DMS153 treated with DMSO at 0.1 percent for 48 hours (cell line): ENCODE results near the gene CXCL6.
A peak's percentile ranks its signal among the peaks of the same experiment; 100 is the strongest.

Experiments used
- DNase-seq: peaks from one replicate; lab custom pipeline; 2025; ENCODE audit not compliant: unreplicated experiment; lab: John Stamatoyannopoulos, UW

CXCL6 gene

DNA sequence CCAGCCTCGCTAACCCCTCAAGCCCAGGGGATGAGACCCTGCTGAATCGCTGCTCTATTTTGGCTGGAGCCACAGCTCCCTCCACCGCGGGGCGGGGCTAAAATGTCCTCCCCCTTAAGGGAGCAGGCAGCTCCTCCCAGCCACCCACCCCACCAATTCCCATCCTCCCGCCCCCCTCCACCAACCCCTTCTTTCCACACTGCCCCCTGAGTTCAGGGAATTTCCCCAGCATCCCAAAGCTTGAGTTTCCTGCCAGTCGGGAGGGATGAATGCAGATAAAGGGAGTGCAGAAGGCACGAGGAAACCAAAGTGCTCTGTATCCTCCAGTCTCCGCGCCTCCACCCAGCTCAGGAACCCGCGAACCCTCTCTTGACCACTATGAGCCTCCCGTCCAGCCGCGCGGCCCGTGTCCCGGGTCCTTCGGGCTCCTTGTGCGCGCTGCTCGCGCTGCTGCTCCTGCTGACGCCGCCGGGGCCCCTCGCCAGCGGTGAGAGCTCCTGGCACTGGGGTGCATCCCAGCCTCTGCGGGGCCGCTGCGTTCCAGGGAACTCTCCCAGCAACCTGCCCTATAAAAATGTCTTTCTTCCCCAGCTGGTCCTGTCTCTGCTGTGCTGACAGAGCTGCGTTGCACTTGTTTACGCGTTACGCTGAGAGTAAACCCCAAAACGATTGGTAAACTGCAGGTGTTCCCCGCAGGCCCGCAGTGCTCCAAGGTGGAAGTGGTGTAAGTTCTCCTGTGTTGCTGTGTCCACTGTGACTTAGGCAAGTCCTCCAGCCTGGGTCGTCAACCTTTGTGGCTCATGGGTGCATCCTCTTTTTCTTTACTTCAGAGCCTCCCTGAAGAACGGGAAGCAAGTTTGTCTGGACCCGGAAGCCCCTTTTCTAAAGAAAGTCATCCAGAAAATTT, at the start of gene CXCL6:
CXCL6 (plus strand) TSS at position 306 of the 907 bp plus-strand sequence; CDS start at position 379, 73 bp downstream.
- DNase-seq, result peak; percentile 11

- DNase-seq, result no peak
Measured at GRCh38 chr4:73788411-73788810, 48.1 kb upstream of the CXCL6 start.

- DNase-seq, result no peak
Measured at GRCh38 chr4:73798842-73799241, 37.6 kb upstream of the CXCL6 start.

- DNase-seq, result no peak
Measured at GRCh38 chr4:73800206-73800605, 36.3 kb upstream of the CXCL6 start.

GRCh38 chr4:73801692-73802091, 34.8 kb upstream of the CXCL6 start:
- DNase-seq, result no peak

GRCh38 chr4:73803213-73803612, 33.3 kb upstream of the CXCL6 start:
- no peak for DNase-seq

GRCh38 chr4:73810191-73810590, 26.3 kb upstream of the CXCL6 start:
- DNase-seq, result no peak

GRCh38 chr4:73811841-73812240, 24.6 kb upstream of the CXCL6 start:
- no peak for DNase-seq

DNA sequence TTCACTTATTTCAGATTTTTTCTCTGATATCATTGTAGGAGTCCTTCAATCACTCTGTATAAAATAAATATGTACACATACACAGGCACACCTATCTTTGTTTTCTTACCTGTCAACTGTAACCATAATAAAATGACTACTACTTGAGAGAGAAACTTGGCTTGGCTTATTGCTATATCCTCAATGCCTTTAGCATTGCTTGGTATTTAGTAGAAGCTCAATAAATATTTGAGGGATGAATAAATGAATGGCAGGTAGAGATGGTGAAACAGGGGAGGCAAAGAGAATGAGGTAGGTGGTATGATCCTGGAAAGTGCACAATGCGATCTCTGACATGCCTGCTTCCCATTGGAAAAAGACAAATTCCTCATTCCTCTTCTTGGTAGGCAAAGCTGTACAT, 21.8 kb upstream of the CXCL6 start:
- DNase-seq, result no peak

DNA sequence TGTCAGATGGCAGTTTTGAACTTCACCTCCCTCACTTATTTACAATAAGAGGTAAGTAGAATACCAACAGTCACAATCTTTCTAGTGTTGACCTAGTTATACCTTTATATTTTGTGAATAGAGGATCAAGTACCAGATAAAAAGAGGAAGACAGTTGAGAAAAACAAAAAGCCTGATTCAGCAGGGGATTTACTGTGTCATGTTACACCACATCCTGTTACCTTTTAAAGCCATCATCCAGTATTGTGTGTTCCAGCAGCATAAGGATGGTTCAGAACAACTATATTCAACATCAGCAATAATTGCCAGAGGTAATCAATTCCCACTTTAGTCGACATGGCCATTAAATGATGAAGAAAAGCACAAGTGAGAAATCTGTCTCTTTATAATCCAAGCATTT, 21.3 kb upstream of the CXCL6 start:
- DNase-seq, result peak; percentile 82

- no peak for DNase-seq
Measured at GRCh38 chr4:73816814-73817213, 19.7 kb upstream of the CXCL6 start.

GRCh38 chr4:73817341-73817740, 19.1 kb upstream of the CXCL6 start:
- DNase-seq, result no peak

DNA sequence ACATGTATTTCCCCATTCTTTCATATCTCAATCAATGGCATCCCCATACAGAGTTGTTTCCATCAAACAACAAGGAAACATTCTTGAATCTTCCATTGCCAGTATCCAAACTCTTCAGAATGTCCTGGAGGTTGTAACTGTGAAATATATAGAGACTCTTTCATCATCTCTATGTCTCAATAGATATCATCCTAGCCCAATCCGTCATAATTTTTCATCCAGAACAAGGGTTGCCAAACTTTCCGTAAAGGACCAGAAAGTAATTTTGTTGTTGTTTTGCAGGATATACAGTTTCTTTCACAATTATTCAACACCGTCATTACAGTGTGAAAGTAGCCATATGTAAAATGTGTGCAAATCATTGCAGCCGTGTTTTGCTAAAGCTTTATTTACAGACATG, 15.2 kb upstream of the CXCL6 start:
- DNase-seq, result no peak

DNA sequence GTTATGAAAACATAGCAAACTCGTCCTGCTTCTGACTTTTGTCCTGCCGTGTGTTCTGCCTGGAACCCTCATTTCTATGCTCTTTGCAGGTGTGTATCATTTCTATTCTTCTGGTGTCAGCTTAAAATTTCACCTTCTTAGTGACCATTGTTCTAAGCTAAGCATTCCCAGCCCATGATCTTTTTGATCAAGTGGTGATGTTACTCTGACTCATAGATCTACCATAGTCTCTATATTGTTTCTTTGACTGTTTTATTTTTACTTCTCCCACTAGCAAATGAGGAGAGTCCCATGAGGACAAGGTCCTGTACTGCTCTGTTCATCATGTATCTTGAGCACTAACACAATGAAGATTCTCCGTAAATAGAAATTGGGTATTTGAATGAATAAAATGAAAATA, 14.1 kb upstream of the CXCL6 start:
- no peak for DNase-seq

DNA sequence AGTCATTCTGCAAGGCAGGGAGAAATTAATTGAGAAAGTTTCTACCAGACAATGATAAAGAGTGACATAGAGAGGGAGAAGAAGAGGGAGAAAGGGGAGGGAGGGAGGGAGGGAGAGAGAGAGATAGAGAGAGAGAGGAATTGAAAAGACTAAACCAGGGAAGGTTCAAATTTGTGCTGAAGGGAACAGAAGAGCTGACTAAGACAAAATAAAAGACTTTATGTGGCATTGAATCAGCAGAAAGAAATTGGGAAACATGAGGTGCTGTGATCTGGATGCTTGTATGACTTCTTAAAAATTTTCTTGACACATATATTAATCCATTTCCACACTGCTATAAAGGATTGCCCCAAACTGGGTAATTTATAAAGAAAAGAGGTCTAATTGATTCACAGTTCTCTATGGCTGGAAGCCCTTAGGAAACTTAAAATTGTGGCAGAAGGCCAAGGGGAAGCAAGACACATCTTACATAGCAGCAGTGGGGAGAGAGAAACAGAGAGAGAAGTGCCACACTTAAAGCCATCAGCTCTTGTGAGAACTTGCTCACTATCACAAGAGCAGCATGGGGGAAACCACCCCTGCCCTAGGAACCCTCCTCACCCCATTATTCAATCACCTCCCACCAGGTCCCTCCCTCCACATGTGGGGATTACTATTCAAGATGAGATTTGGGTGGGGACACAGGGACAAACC, 13.5 kb upstream of the CXCL6 start:
- no peak for DNase-seq

GRCh38 chr4:73823760-73824159, 12.7 kb upstream of the CXCL6 start:
- no peak for DNase-seq

DNA sequence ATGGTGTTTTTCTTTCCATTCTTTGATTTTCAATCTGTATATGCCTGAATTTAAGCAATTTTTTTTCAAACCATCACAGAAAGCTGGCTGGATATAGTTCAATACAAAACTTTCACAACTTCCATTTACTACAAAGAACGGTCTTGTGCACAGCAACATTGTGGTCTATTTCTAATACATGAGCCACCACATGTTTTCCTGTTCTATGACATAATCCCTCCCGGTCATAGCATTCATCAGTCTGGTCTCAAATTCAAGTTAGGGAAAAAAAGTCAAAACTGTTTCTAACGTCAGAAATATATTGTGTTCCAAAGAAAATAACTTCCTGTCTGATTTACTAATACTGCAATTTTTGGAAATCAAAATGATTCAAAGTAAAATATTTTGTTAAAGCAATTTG, 7.5 kb upstream of the CXCL6 start:
- DNase-seq, result no peak

GRCh38 chr4:73831569-73831968, 4.9 kb upstream of the CXCL6 start:
- no peak for DNase-seq

DNA sequence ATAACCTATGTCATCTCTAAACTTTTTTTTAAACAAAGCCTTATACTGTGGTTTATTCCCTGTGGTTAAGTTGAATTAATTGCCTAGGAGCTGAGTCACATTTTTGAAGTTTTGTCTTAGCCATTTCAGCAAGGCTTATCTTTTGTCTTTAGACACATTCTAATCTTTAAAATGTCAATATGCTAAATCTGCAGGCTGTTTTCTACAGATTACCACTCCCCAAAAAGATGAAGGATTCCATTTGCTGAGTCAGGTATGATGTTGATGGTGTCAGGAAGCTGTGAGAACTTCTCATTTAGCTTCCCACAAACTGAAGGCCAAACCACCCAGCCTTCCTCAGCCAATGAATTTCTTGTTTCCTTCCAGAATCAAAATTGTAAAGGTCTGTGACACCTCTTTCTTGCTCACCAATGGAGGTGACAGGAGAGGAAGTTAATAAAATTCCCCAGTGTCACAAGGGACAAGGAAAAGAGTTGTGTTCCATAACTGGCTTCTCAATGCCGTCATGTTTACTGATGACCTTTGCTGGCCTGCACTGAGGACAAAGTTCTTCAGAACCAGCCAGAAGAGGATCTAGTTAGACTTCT, 3.7 kb upstream of the CXCL6 start:
- DNase-seq, result no peak

DNA sequence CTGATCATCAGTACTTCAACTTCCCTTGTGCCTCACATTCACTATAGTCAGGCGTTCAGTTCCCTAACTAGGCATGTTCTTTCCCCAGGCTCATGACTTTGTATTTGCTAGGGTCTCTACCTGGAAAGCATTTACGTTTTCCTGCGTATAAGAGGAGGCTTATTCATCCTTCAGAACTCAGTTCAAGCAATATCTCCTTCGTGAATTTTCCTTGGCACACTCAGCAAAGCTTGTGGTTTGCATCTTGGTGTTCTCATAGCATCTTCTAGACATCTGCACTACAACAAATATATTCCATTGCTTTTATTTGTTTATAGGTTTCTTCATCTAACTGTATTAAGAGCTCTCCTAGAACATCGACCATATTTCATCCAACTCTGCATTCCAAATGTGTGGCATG, 2.6 kb downstream of the CXCL6 start:
- DNase-seq, result no peak

DNA sequence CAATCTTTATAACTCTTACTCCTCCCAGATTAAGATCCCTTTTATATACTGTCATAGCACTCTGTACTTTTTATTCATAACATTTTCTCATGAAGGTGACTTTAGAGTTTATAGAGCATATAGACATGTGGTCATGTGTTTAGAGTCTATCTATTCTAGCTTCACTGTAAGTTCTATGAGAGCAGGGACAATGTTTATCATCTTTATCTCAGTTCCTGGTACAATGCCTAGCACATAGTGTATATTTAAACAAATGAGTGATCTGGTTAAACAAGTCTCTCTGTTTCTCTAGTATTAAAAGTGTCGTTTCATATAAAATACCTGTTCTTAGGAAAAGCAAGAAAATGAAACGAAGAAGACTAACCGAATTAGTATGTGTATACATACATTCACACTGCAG, 3.2 kb downstream of the CXCL6 start:
- DNase-seq, result no peak
